H1 (cell line): ENCODE data around the gene ABLIM1. TPM values are rescaled to one million over a fixed set of nuclear protein-coding genes. Genes with fewer than 3 reads are reported as not detected.
A peak's percentile ranks its signal among the peaks of the same experiment; 100 is the strongest.

Experiments
- CTCF ChIA-PET: fragments of 300-600 bp; sonication (Branson Sonifier 250); formaldehyde crosslinking; loops from one replicate; lab custom pipeline; 2021; ENCODE audit not compliant: partially characterized antibody; lab: Charles Lee
- POLR2A ChIA-PET: fragments of 300-600 bp; sonication (Branson Sonifier 250); formaldehyde crosslinking; loops from one replicate; lab custom pipeline; 2021; ENCODE audit warnings: inconsistent platforms; ENCODE audit not compliant: partially characterized antibody; lab: Charles Lee
- DNase-seq, 2 experiments: peaks; one replicate each; pipeline versions ENCODE4 v3.0.0 to v3.0.0-alpha.2; 2010 to 2022; ENCODE audit warnings: low spot score in 2 of 2, low read depth in 1 of 2, mixed read lengths in 1 of 2
- FAIRE-seq: peaks from 2 replicates; lab custom pipeline; 2011; peaks lifted over from hg19 to GRCh38; lab: Jason Lieb, UNC
- H2AFZ ChIP-seq: 2 replicates; pipeline ENCODE4 v1.8.1; 2012; ENCODE audit warnings: low read length, inconsistent platforms
- H2AK5ac ChIP-seq: 2 replicates; pipeline ENCODE4 v1.6.1; 2013; ENCODE audit warnings: low read depth, low read length
- H2BK120ac ChIP-seq: replicated peaks from 2 replicates; pipeline ENCODE3; 2013; ENCODE audit warnings: low read depth, low read length, inconsistent platforms
- H2BK12ac ChIP-seq: 2 replicates; pipeline ENCODE4 v1.6.1; 2013; ENCODE audit warnings: low read depth, low read length
- H2BK15ac ChIP-seq: 2 replicates; pipeline ENCODE4 v1.6.1; 2013; ENCODE audit warnings: low read length
- H2BK20ac ChIP-seq: 2 replicates; pipeline ENCODE4 v1.6.1; 2013; ENCODE audit warnings: low read length
- H2BK5ac ChIP-seq: 2 replicates; pipeline ENCODE4 v1.6.1; 2013; ENCODE audit warnings: low read depth, low read length
- H3K14ac ChIP-seq: 2 replicates; pipeline ENCODE4 v1.6.1; 2013; ENCODE audit warnings: inconsistent platforms; ENCODE audit not compliant: insufficient read length
- H3K18ac ChIP-seq: 2 replicates; pipeline ENCODE4 v1.6.1; 2013; ENCODE audit warnings: low read length; ENCODE audit errors: extremely low read depth
- H3K23ac ChIP-seq: 2 replicates; pipeline ENCODE4 v1.6.1; 2013; ENCODE audit warnings: inconsistent platforms; ENCODE audit not compliant: insufficient read length
- H3K23me2 ChIP-seq: 2 replicates; pipeline ENCODE4 v1.6.1; 2013; ENCODE audit warnings: low read depth, low read length
- H3K27ac ChIP-seq: 2 replicates; pipeline ENCODE4 v1.6.1; 2011; ENCODE audit warnings: low read depth, low read length, inconsistent platforms
- H3K27me3 ChIP-seq, 4 experiments: replicated peaks in 1 of 4; 1 replicate in 1 of 4; 2 replicates in 3 of 4; pipeline versions ENCODE4 v1.6.1 to v1.8.1; 2011 to 2013; ENCODE audit warnings: low read length in 3 of 4, mild to moderate bottlenecking in 3 of 4, inconsistent platforms in 2 of 4, mixed read lengths in 2 of 4, moderate library complexity in 1 of 4; ENCODE audit not compliant: control insufficient read depth in 3 of 4, insufficient read depth in 3 of 4; ENCODE audit errors: extremely low read depth in 1 of 4
- H3K36me3 ChIP-seq, 4 experiments: 2 replicates each; pipeline versions ENCODE4 v1.6.1 to v1.8.1; 2011 to 2013; ENCODE audit warnings: mild to moderate bottlenecking in 4 of 4, low read length in 3 of 4, moderate library complexity in 2 of 4, control low read depth in 1 of 4, inconsistent platforms in 1 of 4; ENCODE audit not compliant: insufficient read depth in 4 of 4, control insufficient read depth in 2 of 4
- H3K4ac ChIP-seq: replicated peaks from 2 replicates; pipeline ENCODE3; 2013; ENCODE audit warnings: low read length, low read depth, mixed read lengths, inconsistent platforms; ENCODE audit not compliant: insufficient read length
- H3K4me1 ChIP-seq, 4 experiments: replicated peaks in 1 of 4; 1 replicate in 1 of 4; 2 replicates in 3 of 4; pipeline versions ENCODE4 v1.6.1 to v1.8.1; 2011 to 2013; ENCODE audit warnings: low read length in 3 of 4, inconsistent platforms in 2 of 4, mixed read lengths in 1 of 4; ENCODE audit not compliant: insufficient read depth in 4 of 4, control insufficient read depth in 3 of 4
- H3K4me2 ChIP-seq, 2 experiments: 2 replicates each; pipeline versions ENCODE4 v1.6.1 to v1.8.1; 2011 to 2013; ENCODE audit warnings: low read depth in 2 of 2, low read length in 2 of 2, control low read depth in 1 of 2, inconsistent platforms in 1 of 2, mild to moderate bottlenecking in 1 of 2; ENCODE audit not compliant: insufficient read depth in 1 of 2
- H3K4me3 ChIP-seq, 4 experiments: fragments of 200-600, 300-600 bp in 1 of 4; sonication (generic), shearing (Covaris generic), sonication (Bioruptor Twin) in 1 of 4; 2 replicates each; pipeline versions ENCODE4 v1.5.1 to v1.8.1; 2011 to 2016; ENCODE audit warnings: low read length in 4 of 4, low read depth in 3 of 4, control low read depth in 2 of 4, inconsistent platforms in 2 of 4, mild to moderate bottlenecking in 2 of 4, mixed read lengths in 1 of 4, moderate library complexity in 1 of 4; ENCODE audit not compliant: insufficient read depth in 2 of 4; ENCODE audit errors: extremely low read depth in 1 of 4
- H3K56ac ChIP-seq: replicated peaks from 2 replicates; pipeline ENCODE3; 2013; ENCODE audit warnings: low read depth, mild to moderate bottlenecking, mixed read lengths, low read length, inconsistent platforms; ENCODE audit not compliant: insufficient read length
- H3K79me1 ChIP-seq: 2 replicates; pipeline ENCODE4 v1.6.1; 2013; ENCODE audit warnings: low read depth, low read length, control low read depth
- H3K79me2 ChIP-seq, 2 experiments: 2 replicates each; pipeline versions ENCODE4 v1.6.1 to v1.8.1; 2012 to 2013; ENCODE audit warnings: low read length in 2 of 2, mild to moderate bottlenecking in 2 of 2, inconsistent platforms in 1 of 2; ENCODE audit not compliant: insufficient read depth in 2 of 2, control insufficient read depth in 1 of 2
- H3K9ac ChIP-seq, 4 experiments: replicated peaks in 1 of 4; 1 replicate in 1 of 4; 2 replicates in 3 of 4; pipeline versions ENCODE4 v1.6.1 to v1.8.1; 2011 to 2013; ENCODE audit warnings: low read depth in 3 of 4, low read length in 3 of 4, control low read depth in 2 of 4, mild to moderate bottlenecking in 2 of 4, moderate library complexity in 2 of 4, inconsistent platforms in 1 of 4; ENCODE audit errors: extremely low read depth in 1 of 4
- H3K9me3 ChIP-seq, 2 experiments: 2 replicates each; pipeline versions ENCODE4 v1.6.1 to v1.8.1; 2012 to 2013; ENCODE audit warnings: mild to moderate bottlenecking in 2 of 2, moderate library complexity in 2 of 2, control low read depth in 1 of 2, inconsistent platforms in 1 of 2, low read depth in 1 of 2, low read length in 1 of 2, mixed read lengths in 1 of 2; ENCODE audit not compliant: insufficient read depth in 2 of 2
- H4K20me1 ChIP-seq, 2 experiments: replicated peaks in 1 of 2; 2 replicates each; pipeline versions ENCODE3 to v1.8.1; 2011 to 2013; ENCODE audit warnings: inconsistent platforms in 2 of 2, low read length in 2 of 2, mild to moderate bottlenecking in 1 of 2; ENCODE audit not compliant: insufficient read depth in 2 of 2, control insufficient read depth in 1 of 2
- H4K5ac ChIP-seq: 2 replicates; pipeline ENCODE4 v1.6.1; 2013; ENCODE audit warnings: low read length, low read depth, mixed read lengths, inconsistent platforms; ENCODE audit not compliant: insufficient read length
- H4K8ac ChIP-seq: 2 replicates; pipeline ENCODE4 v1.8.0; 2013; ENCODE audit warnings: mild to moderate bottlenecking, moderate library complexity, low read length, inconsistent platforms; ENCODE audit not compliant: insufficient read depth; ENCODE audit errors: extremely low read depth
- H4K91ac ChIP-seq: replicated peaks from 2 replicates; pipeline ENCODE3; 2013; ENCODE audit warnings: low read length, mixed read lengths, inconsistent platforms; ENCODE audit not compliant: insufficient read length
- BCL11A ChIP-seq, 2 experiments: IDR thresholded peaks; one replicate each; pipeline ENCODE4 v1.6.1; 2011; ENCODE audit warnings: low read depth in 2 of 2, low read length in 2 of 2, mild to moderate bottlenecking in 2 of 2
- BRCA1 ChIP-seq: IDR thresholded peaks from 2 replicates; pipeline ENCODE4 v1.6.1; 2012; ENCODE audit warnings: low read depth, low read length, improper control_type of control experiment
- CBX5 ChIP-seq: fragments of 300-800, 300-1000 bp; sonication (generic); IDR thresholded peaks from 2 replicates; pipeline ENCODE4 v1.7.1; 2016; ENCODE audit warnings: antibody characterized with exemption, low read length, low read depth
- E2F6 ChIP-seq: IDR thresholded peaks from 2 replicates; pipeline ENCODE4 v1.6.1; 2012; ENCODE audit warnings: inconsistent platforms
- JUND ChIP-seq: IDR thresholded peaks from 2 replicates; pipeline ENCODE4 v1.6.1; 2011; ENCODE audit warnings: mild to moderate bottlenecking, improper control_type of control experiment, low read length
- KDM5A ChIP-seq: fragments of 200-600 bp; IDR thresholded peaks from 2 replicates; pipeline ENCODE4 v1.7.1; 2012; ENCODE audit warnings: mild to moderate bottlenecking, low read length, inconsistent platforms, mixed read lengths
- MAX ChIP-seq: IDR thresholded peaks from 2 replicates; pipeline ENCODE4 v1.6.1; 2012; ENCODE audit warnings: inconsistent platforms
- NANOG ChIP-seq: IDR thresholded peaks from 2 replicates; pipeline ENCODE4 v1.6.1; 2011; ENCODE audit warnings: low read length, low read depth, mild to moderate bottlenecking, inconsistent platforms; ENCODE audit not compliant: insufficient read depth, poor library complexity, severe bottlenecking
- POLR2A ChIP-seq, 2 experiments: IDR thresholded peaks; 1 replicate in 1 of 2; 2 replicates in 1 of 2; pipeline ENCODE4 v1.6.1; 2011; ENCODE audit warnings: low read depth in 2 of 2, low read length in 2 of 2, mild to moderate bottlenecking in 2 of 2; ENCODE audit errors: control extremely low read depth in 1 of 2
- SIN3A ChIP-seq, 2 experiments: IDR thresholded peaks in 1 of 2; conservative IDR thresholded peaks in 1 of 2; 2 replicates each; pipeline ENCODE4 v1.6.1; 2011 to 2012; ENCODE audit warnings: low read length in 2 of 2, improper control_type of control experiment in 1 of 2, low read depth in 1 of 2, mild to moderate bottlenecking in 1 of 2
- USF2 ChIP-seq: IDR thresholded peaks from 2 replicates; pipeline ENCODE4 v1.6.1; 2011; ENCODE audit warnings: low read length, improper control_type of control experiment
- ZNF274 ChIP-seq: IDR thresholded peaks from 2 replicates; pipeline ENCODE4 v1.7.0; 2012; ENCODE audit warnings: low read length, borderline replicate concordance; ENCODE audit errors: extremely low read depth
- WGBS, 2 experiments: shearing (Covaris generic) in 1 of 2; methylation state at CpG; one replicate each; pipeline versions ENCODE4 v1.1.6 to v1.1.7; 2013 to 2015; ENCODE audit warnings: low lambda C conversion rate in 2 of 2, mixed read lengths in 2 of 2, inconsistent platforms in 1 of 2, low coverage in 1 of 2, missing lambda C conversion rate in 1 of 2; ENCODE audit not compliant: insufficient replicate concordance in 2 of 2, insufficient coverage in 1 of 2, insufficient read length in 1 of 2; ENCODE audit errors: extremely low coverage in 1 of 2, missing lambda C conversion rate in 1 of 2; 5-methylcytosine and 5-hydroxymethylcytosine counted together
- polyA plus RNA-seq, 7 experiments: library from polyadenylated mRNA; depleted of rRNA in 3 of 7; stranded (reverse) in 5 of 7; unstranded in 2 of 7; fragments of >200 nt in 5 of 7; fragments of 200-250 nt in 2 of 7; gene quantifications; 1 replicate in 5 of 7; 2 replicates in 1 of 7; 4 replicates in 1 of 7; pipeline versions ENCODE4 v1.2.1 to v1.2.3, GENCODE V29; 2011 to 2013; ENCODE audit warnings: missing spikeins in 2 of 7, mixed read lengths in 2 of 7
- total RNA-seq: library from RNA; stranded (reverse); fragmentation: NEBNext Ultra II Directional; extraction: Animal tissue kit (Norgen Biotek cat#: 25700); gene quantifications from 2 replicates; pipeline ENCODE4 v1.2.1, GENCODE V29; 2021

Gene ABLIM1
- total and polyA plus RNA-seq, 2 of the 8 experiments (the other 6 are each of a cell fraction or from before 2014, with no cell fraction given): 51.2 to 51.7 TPM

- H4K20me1 ChIP-seq: no peaks in the 10 kb centered on the region
- WGBS, 2 experiments: 89% methylated on average over 3 of the region's 3 CpGs; no CpG with 5 or more reads in 1 of the 2 experiments
- H2BK5ac ChIP-seq: no peak overlapping the region
- H4K8ac ChIP-seq: no peak overlapping the region; the same call in 1 of the 2 replicates
- H3K23me2 ChIP-seq: no peaks in the 10 kb centered on the region
- no peak overlapping the region for H3K14ac ChIP-seq
- CTCF ChIA-PET: interaction anchor here (0.6 to 10.9 kb wide), 35 partner anchors 8 to 450 kb away, joined by 3 to 155 read pairs (median 4); partner anchors contain the start of gene ABLIM1
- H3K4me3 ChIP-seq: no peak overlapping the region
- H3K23ac ChIP-seq: no peak overlapping the region
- H3K9me3 ChIP-seq: no peaks in the 10 kb centered on the region
- H3K4me1 ChIP-seq: no peaks in the 10 kb centered on the region
- POLR2A ChIA-PET: no interaction called here
- H3K27me3 ChIP-seq: no peaks in the 10 kb centered on the region
- H3K18ac ChIP-seq: no peak overlapping the region
- no peaks in the 10 kb centered on the region for H3K79me2 ChIP-seq
- no peak overlapping the region for H2AFZ ChIP-seq
- H4K91ac ChIP-seq: no peak overlapping the region
- H3K27ac ChIP-seq: no peak overlapping the region
- H3K4ac ChIP-seq: no peak overlapping the region
- peak overlapping the region; percentile 88; the same call in 1 of the 2 replicates for H2BK15ac ChIP-seq
- H4K5ac ChIP-seq: no peak overlapping the region
- H3K56ac ChIP-seq: no peak overlapping the region
- H2BK12ac ChIP-seq: no peak overlapping the region
- H2BK20ac ChIP-seq: no peak overlapping the region
- H2AK5ac ChIP-seq: no peak overlapping the region
- DNase-seq (no peak), FAIRE-seq (no peak)
- no peak overlapping the region for H2BK120ac ChIP-seq
- H3K36me3 ChIP-seq: no peaks in the 10 kb centered on the region
- no peak overlapping the region for H3K9ac ChIP-seq
- H3K79me1 ChIP-seq: no peaks in the 10 kb centered on the region
- no peak overlapping the region for H3K4me2 ChIP-seq
- no peak for TF ChIP-seq USF2
- no peak for TF ChIP-seq POLR2A (IDR thresholded peaks at IDR 0.05; ENCODE audit: control extremely low read depth in 1 of 2, low read depth in 2 of 2, low read length in 2 of 2)
- no peak for TF ChIP-seq MAX
- no peak for TF ChIP-seq NANOG
- TF ChIP-seq E2F6: no peak
- no peak for TF ChIP-seq SIN3A (conservative IDR thresholded peaks at IDR 0.05 in 1 of 2, IDR thresholded peaks at IDR 0.05 in 1 of 2; ENCODE audit: low read depth in 1 of 2, low read length in 2 of 2)
- no peak for TF ChIP-seq BCL11A (IDR thresholded peaks at IDR 0.05; ENCODE audit: low read depth in 2 of 2, low read length in 2 of 2)
- no peak for TF ChIP-seq ZNF274
- no peak for TF ChIP-seq KDM5A
- no peak for TF ChIP-seq BRCA1
- TF ChIP-seq JUND: no peak
- TF ChIP-seq CBX5: no peak
These were observed 36.0 kb upstream of the ABLIM1 start for GRCh38 chr10:114694062-114694461.
